ENCODE results near the gene NUDT11. TPM values are rescaled to one million over a fixed set of nuclear protein-coding genes. Genes with fewer than 3 reads are reported as not detected.

The NUDT11 gene
- polyA plus RNA-seq, 2 donors, result 0.49 to 0.75 TPM

- H3K9me3 ChIP-seq (ENCODE audit: control insufficient read depth in 2 of 2, insufficient read depth in 1 of 2, low read depth in 1 of 2, low read length in 1 of 2), result no peaks in the 10 kb centered on the region
- no peaks in the 10 kb centered on the region for H3K27me3 ChIP-seq (ENCODE audit: control insufficient read depth in 1 of 2, insufficient read depth in 2 of 2, low read length in 2 of 2)
- no peak overlapping the region for H3K27ac ChIP-seq (ENCODE audit: low read depth in 2 of 2, low read length in 1 of 2)
- 40 to 54% methylated on average over 1 of the region's 1 CpG for WGBS, 2 donors
- H3K4me3 ChIP-seq (ENCODE audit: low read depth in 1 of 2, low read length in 2 of 2), result no peak overlapping the region
- no peaks in the 10 kb centered on the region for H3K4me1 ChIP-seq (ENCODE audit: control insufficient read depth in 2 of 2, insufficient read depth in 2 of 2, low read length in 1 of 2)
- no peaks in the 10 kb centered on the region for H3K36me3 ChIP-seq (ENCODE audit: control insufficient read depth in 2 of 2, insufficient read depth in 2 of 2, low read length in 1 of 2)
Observed at GRCh38 chrX:51476930-51477329, 19.5 kb downstream of the NUDT11 start.

- H3K27me3 ChIP-seq (ENCODE audit: control insufficient read depth in 1 of 2, insufficient read depth in 2 of 2, low read length in 2 of 2), result peaks cover 0 to 3% of the 10 kb centered on the region in 2 donors
- H3K27ac ChIP-seq (ENCODE audit: low read depth in 2 of 2, low read length in 1 of 2), result no peak overlapping the region
- no peak overlapping the region for H3K4me3 ChIP-seq (ENCODE audit: low read depth in 1 of 2, low read length in 2 of 2)
- no peaks in the 10 kb centered on the region for H3K4me1 ChIP-seq (ENCODE audit: control insufficient read depth in 2 of 2, insufficient read depth in 2 of 2, low read length in 1 of 2)
- no peaks in the 10 kb centered on the region for H3K36me3 ChIP-seq (ENCODE audit: control insufficient read depth in 2 of 2, insufficient read depth in 2 of 2, low read length in 1 of 2)
- 85 to 91% methylated on average over 4 of the region's 4 CpGs for WGBS, 2 donors
- no peaks in the 10 kb centered on the region for H3K9me3 ChIP-seq (ENCODE audit: control insufficient read depth in 2 of 2, insufficient read depth in 1 of 2, low read depth in 1 of 2, low read length in 1 of 2)
Observed at GRCh38 chrX:51463322-51463721, 33.1 kb downstream of the NUDT11 start.

GRCh38 chrX:51461053-51462044 is 35.0 kb downstream of the NUDT11 start:
- Histone ChIP-seq H3K4me1 (ENCODE audit: control insufficient read depth in 2 of 2, insufficient read depth in 2 of 2, low read length in 1 of 2) (no peaks in the 10 kb centered on the region), H3K4me3 (ENCODE audit: low read depth in 1 of 2, low read length in 2 of 2) (no peak overlapping the region), H3K9me3 (ENCODE audit: control insufficient read depth in 2 of 2, insufficient read depth in 1 of 2, low read depth in 1 of 2, low read length in 1 of 2) (no peaks in the 10 kb centered on the region), H3K27ac (ENCODE audit: low read depth in 2 of 2, low read length in 1 of 2) (no peak overlapping the region), H3K36me3 (ENCODE audit: control insufficient read depth in 2 of 2, insufficient read depth in 2 of 2, low read length in 1 of 2) (no peaks in the 10 kb centered on the region), H3K27me3 (ENCODE audit: control insufficient read depth in 1 of 2, insufficient read depth in 2 of 2, low read length in 2 of 2) (peaks cover 0 to 3% of the 10 kb centered on the region in 2 donors)
- WGBS, 2 donors, result 43 to 48% methylated on average over 15 of the region's 15 CpGs

GRCh38 chrX:51459125-51459524 is 37.3 kb downstream of the NUDT11 start:
- Histone ChIP-seq H3K4me1 (ENCODE audit: control insufficient read depth in 2 of 2, insufficient read depth in 2 of 2, low read length in 1 of 2) (no peaks in the 10 kb centered on the region), H3K27ac (ENCODE audit: low read depth in 2 of 2, low read length in 1 of 2) (no peak overlapping the region), H3K27me3 (ENCODE audit: control insufficient read depth in 1 of 2, insufficient read depth in 2 of 2, low read length in 2 of 2) (peaks cover 0 to 2% of the 10 kb centered on the region in 2 donors), H3K36me3 (ENCODE audit: control insufficient read depth in 2 of 2, insufficient read depth in 2 of 2, low read length in 1 of 2) (no peaks in the 10 kb centered on the region), H3K4me3 (ENCODE audit: low read depth in 1 of 2, low read length in 2 of 2) (no peak overlapping the region), H3K9me3 (ENCODE audit: control insufficient read depth in 2 of 2, insufficient read depth in 1 of 2, low read depth in 1 of 2, low read length in 1 of 2) (no peaks in the 10 kb centered on the region)
- WGBS, 2 donors, result 24 to 31% methylated on average over 1 of the region's 1 CpG

DNA sequence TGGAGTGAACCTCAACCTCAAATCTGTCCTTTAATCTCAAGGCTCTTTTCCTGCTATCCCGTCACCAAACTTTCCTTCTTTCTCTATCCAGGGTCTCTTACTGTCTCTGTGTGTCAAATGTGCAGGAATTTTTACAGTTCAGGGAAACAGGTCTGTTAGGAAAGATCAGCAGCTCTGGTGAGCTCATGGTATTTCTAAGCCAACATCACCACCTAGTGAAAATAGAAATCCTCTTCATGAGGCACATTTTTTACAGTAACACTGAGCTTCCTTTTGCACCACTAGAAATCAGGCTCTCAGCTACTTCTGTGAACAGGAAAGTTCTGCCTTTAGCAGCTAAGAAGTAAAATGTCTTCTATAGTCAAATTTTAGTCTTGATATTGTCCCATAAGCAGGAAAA is 39.6 kb downstream of the NUDT11 start:
- WGBS, 2 donors, result 0% methylated on average over 1 of the region's 1 CpG
- no peak overlapping the region for H3K4me3 ChIP-seq (ENCODE audit: low read depth in 1 of 2, low read length in 2 of 2)
- H3K36me3 ChIP-seq (ENCODE audit: control insufficient read depth in 2 of 2, insufficient read depth in 2 of 2, low read length in 1 of 2), result no peaks in the 10 kb centered on the region
- no peaks in the 10 kb centered on the region for H3K27me3 ChIP-seq (ENCODE audit: control insufficient read depth in 1 of 2, insufficient read depth in 2 of 2, low read length in 2 of 2)
- no peak overlapping the region for H3K27ac ChIP-seq (ENCODE audit: low read depth in 2 of 2, low read length in 1 of 2)
- no peaks in the 10 kb centered on the region for H3K4me1 ChIP-seq (ENCODE audit: control insufficient read depth in 2 of 2, insufficient read depth in 2 of 2, low read length in 1 of 2)
- H3K9me3 ChIP-seq (ENCODE audit: control insufficient read depth in 2 of 2, insufficient read depth in 1 of 2, low read depth in 1 of 2, low read length in 1 of 2), result no peaks in the 10 kb centered on the region

GRCh38 chrX:51456246-51456645 is 40.1 kb downstream of the NUDT11 start:
- 66 to 73% methylated on average over 7 of the region's 7 CpGs for WGBS, 2 donors
- no peaks in the 10 kb centered on the region for H3K4me1 ChIP-seq (ENCODE audit: control insufficient read depth in 2 of 2, insufficient read depth in 2 of 2, low read length in 1 of 2)
- H3K27ac ChIP-seq (ENCODE audit: low read depth in 2 of 2, low read length in 1 of 2), result no peak overlapping the region
- H3K27me3 ChIP-seq (ENCODE audit: control insufficient read depth in 1 of 2, insufficient read depth in 2 of 2, low read length in 2 of 2), result no peaks in the 10 kb centered on the region
- H3K9me3 ChIP-seq (ENCODE audit: control insufficient read depth in 2 of 2, insufficient read depth in 1 of 2, low read depth in 1 of 2, low read length in 1 of 2), result no peaks in the 10 kb centered on the region
- H3K4me3 ChIP-seq (ENCODE audit: low read depth in 1 of 2, low read length in 2 of 2), result no peak overlapping the region
- no peaks in the 10 kb centered on the region for H3K36me3 ChIP-seq (ENCODE audit: control insufficient read depth in 2 of 2, insufficient read depth in 2 of 2, low read length in 1 of 2)

DNA sequence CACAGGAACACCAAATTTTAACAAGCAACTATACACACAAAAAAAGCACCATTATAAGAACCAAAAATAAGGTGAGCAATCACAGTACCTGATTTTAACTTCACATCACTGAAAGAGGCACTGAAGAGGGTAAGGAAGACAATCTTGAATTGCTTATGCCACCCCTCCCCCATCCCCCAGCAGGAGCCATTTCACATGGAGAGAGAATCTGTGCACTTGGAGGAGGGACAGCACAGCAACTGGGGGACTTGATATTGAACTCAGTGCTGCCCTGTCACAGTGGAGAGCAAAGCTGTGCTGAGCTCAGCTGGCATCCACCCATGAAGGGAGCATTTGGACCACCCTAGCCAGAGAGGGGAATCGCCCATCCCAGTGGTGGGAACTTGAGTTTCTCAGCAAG is 56.0 kb downstream of the NUDT11 start:
- Histone ChIP-seq H3K27ac (ENCODE audit: low read depth in 2 of 2, low read length in 1 of 2) (no peak overlapping the region), H3K9me3 (ENCODE audit: control insufficient read depth in 2 of 2, insufficient read depth in 1 of 2, low read depth in 1 of 2, low read length in 1 of 2) (no peaks in the 10 kb centered on the region), H3K36me3 (ENCODE audit: control insufficient read depth in 2 of 2, insufficient read depth in 2 of 2, low read length in 1 of 2) (no peaks in the 10 kb centered on the region), H3K4me3 (ENCODE audit: low read depth in 1 of 2, low read length in 2 of 2) (no peak overlapping the region), H3K4me1 (ENCODE audit: control insufficient read depth in 2 of 2, insufficient read depth in 2 of 2, low read length in 1 of 2) (no peaks in the 10 kb centered on the region), H3K27me3 (ENCODE audit: control insufficient read depth in 1 of 2, insufficient read depth in 2 of 2, low read length in 2 of 2) (no peaks in the 10 kb centered on the region)
- 67 to 83% methylated on average over 1 of the region's 1 CpG for WGBS, 2 donors

Other genes with a start within 250 kb of the NUDT11 start
- gene NUDT10, start 163.8 kb downstream of the NUDT11 start, polyA plus RNA-seq, result under 1 TPM; 0.29 to 0.60 TPM
- gene CENPVL3, start 122.3 kb upstream of the NUDT11 start, polyA plus RNA-seq, result not detected
- not detected for gene CENPVL2, start 186.2 kb upstream of the NUDT11 start, polyA plus RNA-seq
- gene CENPVL1, start 213.9 kb upstream of the NUDT11 start, polyA plus RNA-seq, result not detected
- gene GSPT2, start 246.8 kb upstream of the NUDT11 start, polyA plus RNA-seq, result 1 to 10 TPM in 1 of 2 donors, under 1 TPM in 1; 0.67 to 1.2 TPM